Measurements from ENCODE around the gene GATA5. TPM values are rescaled to one million over a fixed set of nuclear protein-coding genes. Genes with fewer than 3 reads are reported as not detected.

GATA5 gene
- total RNA-seq, 4 donors from 2014 or later: 0.33 to 0.78 (median 0.46) TPM; not detected in 1

- Histone ChIP-seq H3K4me3 (no peak overlapping the region), H3K4me1 (peaks cover 7 to 24% (median 22%) of the 10 kb centered on the region in 4 donors), H3K27me3 (peaks cover 0 to 85% (median 19%) of the 10 kb centered on the region in 4 donors), H3K9me3 (no peaks in the 10 kb centered on the region), H3K36me3 (no peaks in the 10 kb centered on the region), H3K27ac (replicated peaks in 1 of 4) (no peak overlapping the region)
- DNase-seq (ENCODE audit: extremely low spot score): no peak
- WGBS: 80% methylated on average over 7 of the region's 13 CpGs
- intact Hi-C loops (cut with DNase I): no loop called here
- no peak for TF ChIP-seq EP300 (IDR thresholded peaks at IDR 0.05)
- no peak for TF ChIP-seq POLR2A (IDR thresholded peaks at IDR 0.05; ENCODE audit: low read depth)
- no peak for TF ChIP-seq CTCF (IDR thresholded peaks at IDR 0.05)
- no peak for TF ChIP-seq POLR2AphosphoS5 (IDR thresholded peaks at IDR 0.05)
Observed at GRCh38 chr20:62486484-62486883, 10.7 kb upstream of the GATA5 start.

- H3K4me3 ChIP-seq: no peak overlapping the region
- no peaks in the 10 kb centered on the region for H3K36me3 ChIP-seq
- WGBS: 71% methylated on average over 12 of the region's 17 CpGs
- TF ChIP-seq POLR2AphosphoS5 (IDR thresholded peaks at IDR 0.05) (no peak), EP300 (IDR thresholded peaks at IDR 0.05) (no peak), POLR2A (IDR thresholded peaks at IDR 0.05; ENCODE audit: low read depth) (no peak), CTCF (IDR thresholded peaks at IDR 0.05) (no peak)
- intact Hi-C loops (cut with DNase I): no loop called here
- H3K9me3 ChIP-seq: no peaks in the 10 kb centered on the region
- no peak overlapping the region for H3K27ac ChIP-seq (replicated peaks in 1 of 4)
- peaks cover 0 to 93% (median 19%) of the 10 kb centered on the region in 4 donors for H3K27me3 ChIP-seq
- peaks cover 7 to 25% (median 24%) of the 10 kb centered on the region in 4 donors for H3K4me1 ChIP-seq
- DNase-seq (ENCODE audit: extremely low spot score): no peak
Observed at GRCh38 chr20:62485701-62486089, 9.9 kb upstream of the GATA5 start.

- intact Hi-C loops (cut with DNase I): no loop called here
- WGBS: 16% methylated on average over 16 of the region's 21 CpGs
- Histone ChIP-seq H3K36me3 (no peaks in the 10 kb centered on the region), H3K4me3 (no peak overlapping the region), H3K4me1 (peaks cover 7 to 25% (median 24%) of the 10 kb centered on the region in 4 donors), H3K9me3 (no peaks in the 10 kb centered on the region), H3K27ac (replicated peaks in 1 of 4) (no peak overlapping the region), H3K27me3 (peaks cover 0 to 98% (median 19%) of the 10 kb centered on the region in 4 donors)
- TF ChIP-seq CTCF (IDR thresholded peaks at IDR 0.05) (no peak), POLR2AphosphoS5 (IDR thresholded peaks at IDR 0.05) (no peak), EP300 (IDR thresholded peaks at IDR 0.05) (no peak), POLR2A (IDR thresholded peaks at IDR 0.05; ENCODE audit: low read depth) (no peak)
- no peak for DNase-seq (ENCODE audit: extremely low spot score)
Observed at GRCh38 chr20:62485062-62485700, 9.4 kb upstream of the GATA5 start.

GRCh38 chr20:62484478-62484877 is 8.7 kb upstream of the GATA5 start:
- Histone ChIP-seq H3K4me3 (no peak overlapping the region), H3K27ac (replicated peaks in 1 of 4) (no peak overlapping the region), H3K9me3 (no peaks in the 10 kb centered on the region), H3K27me3 (peaks cover 0 to 100% (median 21%) of the 10 kb centered on the region in 4 donors), H3K36me3 (no peaks in the 10 kb centered on the region), H3K4me1 (peaks cover 7 to 25% (median 24%) of the 10 kb centered on the region in 4 donors)
- WGBS: no CpG with 5 or more reads among the region's 9 CpGs
- no peak for DNase-seq (ENCODE audit: extremely low spot score)
- TF ChIP-seq EP300 (IDR thresholded peaks at IDR 0.05) (no peak), POLR2AphosphoS5 (IDR thresholded peaks at IDR 0.05) (no peak), CTCF (IDR thresholded peaks at IDR 0.05) (no peak)
- intact Hi-C loops (cut with DNase I): no loop called here

All from esophagus muscularis mucosa (tissue), 4 donors.